Measurements from ENCODE around the gene JAZF1. TPM values are rescaled to one million over a fixed set of nuclear protein-coding genes. Genes with fewer than 3 reads are reported as not detected.

The JAZF1 gene
- total RNA-seq, 1 experiment from 2014 or later, result 3.4 TPM

DNA sequence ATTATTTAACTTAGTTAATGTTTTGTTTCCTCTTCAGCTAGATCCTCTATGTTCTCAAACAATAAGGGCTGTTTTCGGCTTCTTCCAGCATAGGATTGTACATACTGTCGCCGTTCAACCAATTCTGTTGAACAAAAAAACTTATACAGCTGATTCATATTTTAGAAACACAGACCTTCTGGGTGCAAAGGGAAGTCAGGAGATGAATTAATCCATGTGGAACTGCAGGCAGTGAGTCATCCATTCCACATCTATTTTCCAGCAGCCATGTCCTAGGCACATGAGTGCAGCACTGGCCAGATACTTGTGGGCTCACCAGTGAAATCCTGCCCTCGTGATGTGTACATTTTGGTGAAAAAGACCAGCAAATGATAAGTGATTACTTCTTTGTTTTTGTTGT, 163.2 kb downstream of the JAZF1 start:
- ChIA-PET RAD21 (ENCODE audit: low non-redundant PET in 1 of 2, low total read pairs in 2 of 2, uncharacterized antibody in 2 of 2, unreplicated experiment in 2 of 2) (no interaction called here), CTCF (interaction anchor here (0.8 kb wide), 1 partner anchor 837 kb away, joined by 3 read pairs; no protein-coding TSS in a partner anchor), POLR2A (no interaction called here)
- intact Hi-C loops (cut with micrococcal nuclease), result no loop called here
- Histone ChIP-seq H3K4me1 (ENCODE audit: control insufficient read depth in 1 of 2, insufficient read depth in 2 of 2, low read length in 2 of 2) (peaks cover 0 to 13% of the 10 kb centered on the region in 2 experiments; a peak in 1 of 4 replicates), H3K27ac (ENCODE audit: low read depth, low read length) (no peak overlapping the region), H3K4me3 (replicated peaks in 1 of 2; ENCODE audit: low read depth in 1 of 2, low read length in 2 of 2) (no peak overlapping the region), H4K20me1 (ENCODE audit: insufficient read depth) (no peaks in the 10 kb centered on the region), H3K27me3 (ENCODE audit: insufficient read depth, low read length) (no peaks in the 10 kb centered on the region), H2AFZ (ENCODE audit: low read depth, low read length, poor library complexity, severe bottlenecking) (no peak overlapping the region), H3K9me3 (ENCODE audit: control insufficient read depth in 1 of 2, insufficient read depth in 1 of 2, low read depth in 1 of 2, low read length in 2 of 2) (peaks cover 0 to 2% of the 10 kb centered on the region in 2 experiments; a peak in 1 of 4 replicates), H3K36me3 (ENCODE audit: control insufficient read depth in 1 of 2, insufficient read depth in 2 of 2, low read length in 2 of 2) (no peaks in the 10 kb centered on the region), H3K9ac (ENCODE audit: low read length) (no peak overlapping the region), H3K4me2 (ENCODE audit: low read length) (peak overlapping the region; percentile 33), H3K9me2 (ENCODE audit: insufficient read depth) (no peaks in the 10 kb centered on the region), H3K79me2 (ENCODE audit: insufficient read depth, low read length) (no peaks in the 10 kb centered on the region)
- BruUV-seq (replicated peaks), result no TSS peak
- ATAC-seq (no peak), DNase-seq (ENCODE audit: low read depth, low spot score) (no peak)
- TF ChIP-seq FOSL1 (IDR thresholded peaks at IDR 0.05; ENCODE audit: low read depth) (peak; percentile 41), JUND (IDR thresholded peaks at IDR 0.05) (peak; percentile 52), EGR1 (IDR thresholded peaks at IDR 0.05; ENCODE audit: low read depth) (no peak)

DNA sequence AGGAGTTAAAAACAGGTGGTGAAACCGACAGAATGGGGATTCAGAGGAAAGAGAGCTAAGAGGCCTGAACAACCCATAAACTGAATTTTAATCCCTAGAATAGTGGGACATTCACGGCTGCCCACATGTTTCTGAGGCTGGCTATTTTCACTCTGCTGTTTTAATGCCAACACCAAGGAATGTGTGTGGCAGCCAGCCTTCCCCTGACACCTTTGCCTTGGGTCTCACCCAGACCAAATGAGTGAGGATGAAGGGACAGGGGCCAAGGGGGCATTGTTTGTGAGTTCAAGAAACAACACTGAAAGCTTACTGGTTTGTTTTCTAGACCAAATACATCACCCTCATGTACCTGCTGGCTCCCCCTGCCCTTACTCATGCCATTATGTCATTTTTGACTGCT, 164.3 kb downstream of the JAZF1 start:
- Histone ChIP-seq H3K79me2 (ENCODE audit: insufficient read depth, low read length) (no peaks in the 10 kb centered on the region), H2AFZ (ENCODE audit: low read depth, low read length, poor library complexity, severe bottlenecking) (no peak overlapping the region), H3K9ac (ENCODE audit: low read length) (no peak overlapping the region), H3K4me3 (replicated peaks in 1 of 2; ENCODE audit: low read depth in 1 of 2, low read length in 2 of 2) (no peak overlapping the region), H3K9me3 (ENCODE audit: control insufficient read depth in 1 of 2, insufficient read depth in 1 of 2, low read depth in 1 of 2, low read length in 2 of 2) (peaks cover 0 to 2% of the 10 kb centered on the region in 2 experiments; a peak in 1 of 4 replicates), H3K27me3 (ENCODE audit: insufficient read depth, low read length) (no peaks in the 10 kb centered on the region), H3K4me1 (ENCODE audit: control insufficient read depth in 1 of 2, insufficient read depth in 2 of 2, low read length in 2 of 2) (peaks cover 0 to 13% of the 10 kb centered on the region in 2 experiments; a peak in 1 of 4 replicates), H3K9me2 (ENCODE audit: insufficient read depth) (no peaks in the 10 kb centered on the region), H4K20me1 (ENCODE audit: insufficient read depth) (no peaks in the 10 kb centered on the region), H3K27ac (ENCODE audit: low read depth, low read length) (no peak overlapping the region), H3K4me2 (ENCODE audit: low read length) (no peak overlapping the region), H3K36me3 (ENCODE audit: control insufficient read depth in 1 of 2, insufficient read depth in 2 of 2, low read length in 2 of 2) (no peaks in the 10 kb centered on the region)
- ChIA-PET POLR2A (no interaction called here), RAD21 (ENCODE audit: low non-redundant PET in 1 of 2, low total read pairs in 2 of 2, uncharacterized antibody in 2 of 2, unreplicated experiment in 2 of 2) (no interaction called here), CTCF (no interaction called here)
- no TSS peak for BruUV-seq (replicated peaks)
- DNase-seq (ENCODE audit: low read depth, low spot score) (no peak), ATAC-seq (no peak)
- intact Hi-C loops (cut with micrococcal nuclease), result no loop called here
- TF ChIP-seq ELF1 (IDR thresholded peaks at IDR 0.05; ENCODE audit: borderline replicate concordance, low read depth) (no peak), CBX3 (IDR thresholded peaks at IDR 0.05; ENCODE audit: low read depth) (no peak), FOSL1 (IDR thresholded peaks at IDR 0.05; ENCODE audit: low read depth) (no peak), ZFX (IDR thresholded peaks at IDR 0.05) (no peak), ZNF274 (IDR thresholded peaks at IDR 0.05; ENCODE audit: low read depth, low read length) (no peak), CEBPB (IDR thresholded peaks at IDR 0.05; ENCODE audit: low read depth) (no peak), EZH2phosphoT487 (IDR thresholded peaks at IDR 0.05; ENCODE audit: borderline replicate concordance) (no peak), SRF (IDR thresholded peaks at IDR 0.05; ENCODE audit: low read depth) (no peak), SP1 (IDR thresholded peaks at IDR 0.05; ENCODE audit: low read depth) (no peak), RAD21 (IDR thresholded peaks at IDR 0.05; ENCODE audit: low read depth) (no peak), EZH2 (IDR thresholded peaks at IDR 0.05) (no peak), TCF7L2 (IDR thresholded peaks at IDR 0.05; ENCODE audit: borderline replicate concordance, extremely low read depth, insufficient read depth, insufficient read length) (no peak)
- TF ChIP-seq, protein P1, sequence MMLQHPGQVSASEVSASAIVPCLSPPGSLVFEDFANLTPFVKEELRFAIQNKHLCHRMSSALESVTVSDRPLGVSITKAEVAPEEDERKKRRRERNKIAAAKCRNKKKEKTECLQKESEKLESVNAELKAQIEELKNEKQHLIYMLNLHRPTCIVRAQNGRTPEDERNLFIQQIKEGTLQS (IDR thresholded peaks at IDR 0.05), result no peak
- TF ChIP-seq, protein P2, sequence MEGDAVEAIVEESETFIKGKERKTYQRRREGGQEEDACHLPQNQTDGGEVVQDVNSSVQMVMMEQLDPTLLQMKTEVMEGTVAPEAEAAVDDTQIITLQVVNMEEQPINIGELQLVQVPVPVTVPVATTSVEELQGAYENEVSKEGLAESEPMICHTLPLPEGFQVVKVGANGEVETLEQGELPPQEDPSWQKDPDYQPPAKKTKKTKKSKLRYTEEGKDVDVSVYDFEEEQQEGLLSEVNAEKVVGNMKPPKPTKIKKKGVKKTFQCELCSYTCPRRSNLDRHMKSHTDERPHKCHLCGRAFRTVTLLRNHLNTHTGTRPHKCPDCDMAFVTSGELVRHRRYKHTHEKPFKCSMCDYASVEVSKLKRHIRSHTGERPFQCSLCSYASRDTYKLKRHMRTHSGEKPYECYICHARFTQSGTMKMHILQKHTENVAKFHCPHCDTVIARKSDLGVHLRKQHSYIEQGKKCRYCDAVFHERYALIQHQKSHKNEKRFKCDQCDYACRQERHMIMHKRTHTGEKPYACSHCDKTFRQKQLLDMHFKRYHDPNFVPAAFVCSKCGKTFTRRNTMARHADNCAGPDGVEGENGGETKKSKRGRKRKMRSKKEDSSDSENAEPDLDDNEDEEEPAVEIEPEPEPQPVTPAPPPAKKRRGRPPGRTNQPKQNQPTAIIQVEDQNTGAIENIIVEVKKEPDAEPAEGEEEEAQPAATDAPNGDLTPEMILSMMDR (IDR thresholded peaks at IDR 0.05 in 2 of 3, conservative IDR thresholded peaks at IDR 0.05 in 1 of 3; ENCODE audit: borderline replicate concordance in 1 of 3, insufficient read depth in 1 of 3, low read depth in 2 of 3, low read length in 2 of 3), result no peak
- TF ChIP-seq, protein P3, sequence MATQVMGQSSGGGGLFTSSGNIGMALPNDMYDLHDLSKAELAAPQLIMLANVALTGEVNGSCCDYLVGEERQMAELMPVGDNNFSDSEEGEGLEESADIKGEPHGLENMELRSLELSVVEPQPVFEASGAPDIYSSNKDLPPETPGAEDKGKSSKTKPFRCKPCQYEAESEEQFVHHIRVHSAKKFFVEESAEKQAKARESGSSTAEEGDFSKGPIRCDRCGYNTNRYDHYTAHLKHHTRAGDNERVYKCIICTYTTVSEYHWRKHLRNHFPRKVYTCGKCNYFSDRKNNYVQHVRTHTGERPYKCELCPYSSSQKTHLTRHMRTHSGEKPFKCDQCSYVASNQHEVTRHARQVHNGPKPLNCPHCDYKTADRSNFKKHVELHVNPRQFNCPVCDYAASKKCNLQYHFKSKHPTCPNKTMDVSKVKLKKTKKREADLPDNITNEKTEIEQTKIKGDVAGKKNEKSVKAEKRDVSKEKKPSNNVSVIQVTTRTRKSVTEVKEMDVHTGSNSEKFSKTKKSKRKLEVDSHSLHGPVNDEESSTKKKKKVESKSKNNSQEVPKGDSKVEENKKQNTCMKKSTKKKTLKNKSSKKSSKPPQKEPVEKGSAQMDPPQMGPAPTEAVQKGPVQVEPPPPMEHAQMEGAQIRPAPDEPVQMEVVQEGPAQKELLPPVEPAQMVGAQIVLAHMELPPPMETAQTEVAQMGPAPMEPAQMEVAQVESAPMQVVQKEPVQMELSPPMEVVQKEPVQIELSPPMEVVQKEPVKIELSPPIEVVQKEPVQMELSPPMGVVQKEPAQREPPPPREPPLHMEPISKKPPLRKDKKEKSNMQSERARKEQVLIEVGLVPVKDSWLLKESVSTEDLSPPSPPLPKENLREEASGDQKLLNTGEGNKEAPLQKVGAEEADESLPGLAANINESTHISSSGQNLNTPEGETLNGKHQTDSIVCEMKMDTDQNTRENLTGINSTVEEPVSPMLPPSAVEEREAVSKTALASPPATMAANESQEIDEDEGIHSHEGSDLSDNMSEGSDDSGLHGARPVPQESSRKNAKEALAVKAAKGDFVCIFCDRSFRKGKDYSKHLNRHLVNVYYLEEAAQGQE (IDR thresholded peaks at IDR 0.05; ENCODE audit: low read depth), result no peak
